ENCODE results near the gene PHRF1. TPM values are rescaled to one million over a fixed set of nuclear protein-coding genes. Genes with fewer than 3 reads are reported as not detected.

Gene PHRF1
- total and polyA plus RNA-seq, 11 donors = 11.6 to 21.3 (median 18.1) TPM

DNA sequence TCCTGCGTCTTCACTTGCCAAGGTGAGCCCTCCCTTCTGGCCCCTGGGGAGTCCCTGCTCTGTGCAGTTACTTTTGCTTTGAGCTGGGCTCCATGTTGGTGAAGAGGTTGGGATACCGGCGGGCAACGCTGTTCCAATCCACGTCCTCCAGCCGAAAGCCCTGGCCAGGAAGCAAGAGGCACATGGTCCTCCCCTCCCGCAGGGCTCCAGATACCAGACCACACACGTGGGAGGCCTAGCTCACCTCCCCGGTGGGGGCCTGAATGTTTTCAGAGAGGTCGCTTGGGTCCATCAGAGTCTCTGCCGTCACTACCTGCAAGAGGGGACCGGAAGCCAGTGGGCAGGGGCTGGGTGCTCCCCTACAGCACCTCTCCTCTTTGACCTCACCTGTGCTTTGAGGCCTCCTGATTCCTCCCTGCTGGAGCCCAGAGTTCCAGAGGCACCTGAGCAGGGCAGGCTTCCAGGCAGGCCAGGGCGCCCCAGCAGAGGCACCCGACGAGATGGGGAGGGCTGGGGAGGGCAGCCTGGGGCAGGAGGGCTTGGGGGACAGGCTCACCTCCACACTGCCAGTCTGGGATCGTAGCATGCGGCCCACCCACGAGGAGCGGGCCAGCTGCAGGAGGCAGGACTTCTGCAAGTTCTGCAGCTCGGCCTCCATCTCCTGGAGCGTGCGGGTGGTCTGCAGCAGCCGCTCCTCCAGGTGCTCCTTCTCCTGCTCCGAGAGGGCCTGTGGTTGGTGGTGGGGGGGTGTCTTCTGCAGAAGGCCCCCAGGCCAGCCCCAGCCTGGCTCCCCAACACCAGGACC lies 18.7 kb upstream of the PHRF1 start:
- Histone ChIP-seq H3K27me3 (peaks cover 27 to 70% (median 58%) of the 10 kb centered on the region in 9 donors), H3K4me3 (no peak overlapping the region), H3K4me1 (peaks cover 0 to 39% (median 22%) of the 10 kb centered on the region in 12 donors), H3K27ac (no peak overlapping the region), H3K9me3 (no peaks in the 10 kb centered on the region), H3K36me3 (no peaks in the 10 kb centered on the region)
- ATAC-seq (no peak), DNase-seq (peak in 1 of 5 donors; percentile 26)
- TF ChIP-seq, protein P1, sequence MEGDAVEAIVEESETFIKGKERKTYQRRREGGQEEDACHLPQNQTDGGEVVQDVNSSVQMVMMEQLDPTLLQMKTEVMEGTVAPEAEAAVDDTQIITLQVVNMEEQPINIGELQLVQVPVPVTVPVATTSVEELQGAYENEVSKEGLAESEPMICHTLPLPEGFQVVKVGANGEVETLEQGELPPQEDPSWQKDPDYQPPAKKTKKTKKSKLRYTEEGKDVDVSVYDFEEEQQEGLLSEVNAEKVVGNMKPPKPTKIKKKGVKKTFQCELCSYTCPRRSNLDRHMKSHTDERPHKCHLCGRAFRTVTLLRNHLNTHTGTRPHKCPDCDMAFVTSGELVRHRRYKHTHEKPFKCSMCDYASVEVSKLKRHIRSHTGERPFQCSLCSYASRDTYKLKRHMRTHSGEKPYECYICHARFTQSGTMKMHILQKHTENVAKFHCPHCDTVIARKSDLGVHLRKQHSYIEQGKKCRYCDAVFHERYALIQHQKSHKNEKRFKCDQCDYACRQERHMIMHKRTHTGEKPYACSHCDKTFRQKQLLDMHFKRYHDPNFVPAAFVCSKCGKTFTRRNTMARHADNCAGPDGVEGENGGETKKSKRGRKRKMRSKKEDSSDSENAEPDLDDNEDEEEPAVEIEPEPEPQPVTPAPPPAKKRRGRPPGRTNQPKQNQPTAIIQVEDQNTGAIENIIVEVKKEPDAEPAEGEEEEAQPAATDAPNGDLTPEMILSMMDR (IDR thresholded peaks at IDR 0.05) = no peak
- TF ChIP-seq POLR2A (IDR thresholded peaks at IDR 0.05) = no peak
- WGBS, 4 donors = 78 to 91% (median 85%) methylated on average over 13 to 24 of the region's 24 CpGs
- intact Hi-C loops (cut with DNase I) = loop anchor here in 7 of 10 donors (2.0 to 5.0 kb wide), 4 partner anchors 70 to 170 kb away; partner anchors contain the start of gene SCT (in 1 of the 7)

DNA sequence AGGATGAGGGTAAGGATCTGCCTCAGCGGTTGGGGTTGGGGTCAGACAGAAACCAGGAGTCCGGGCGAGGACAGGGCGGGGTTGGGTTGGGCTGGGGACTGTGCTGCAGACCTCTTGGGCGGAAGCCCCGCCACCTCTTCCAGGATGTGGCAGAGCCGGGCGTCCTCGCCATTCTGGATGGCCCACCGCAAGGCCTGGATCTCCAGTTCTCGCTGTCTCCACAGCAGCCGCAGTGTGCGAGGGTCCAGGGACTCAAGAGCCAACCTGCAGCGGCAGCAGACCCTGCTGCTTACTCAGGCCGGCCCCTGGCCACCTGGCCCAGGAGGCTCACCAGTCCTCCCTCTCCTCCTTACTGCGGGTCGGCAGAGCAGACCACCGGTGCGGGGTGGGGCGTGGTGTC lies 17.8 kb upstream of the PHRF1 start:
- peak in 1 of 5 donors; percentile 22 for DNase-seq
- peaks cover 27 to 60% (median 49%) of the 10 kb centered on the region in 9 donors for H3K27me3 ChIP-seq
- H3K36me3 ChIP-seq = no peaks in the 10 kb centered on the region
- TF ChIP-seq POLR2A (IDR thresholded peaks at IDR 0.05) = no peak
- TF ChIP-seq, protein P1 (IDR thresholded peaks at IDR 0.05) = no peak
- H3K4me3 ChIP-seq = no peak overlapping the region
- ATAC-seq = no peak
- WGBS, 4 donors = 89 to 94% (median 90%) methylated on average over 12 to 20 of the region's 20 CpGs
- peaks cover 0 to 39% (median 22%) of the 10 kb centered on the region in 12 donors for H3K4me1 ChIP-seq
- intact Hi-C loops (cut with DNase I) = loop anchor here in 7 of 10 donors (2.0 to 5.0 kb wide), 4 partner anchors 69 to 169 kb away; partner anchors contain the start of gene SCT (in 1 of the 7)
- H3K9me3 ChIP-seq = no peaks in the 10 kb centered on the region
- H3K27ac ChIP-seq = no peak overlapping the region

DNA sequence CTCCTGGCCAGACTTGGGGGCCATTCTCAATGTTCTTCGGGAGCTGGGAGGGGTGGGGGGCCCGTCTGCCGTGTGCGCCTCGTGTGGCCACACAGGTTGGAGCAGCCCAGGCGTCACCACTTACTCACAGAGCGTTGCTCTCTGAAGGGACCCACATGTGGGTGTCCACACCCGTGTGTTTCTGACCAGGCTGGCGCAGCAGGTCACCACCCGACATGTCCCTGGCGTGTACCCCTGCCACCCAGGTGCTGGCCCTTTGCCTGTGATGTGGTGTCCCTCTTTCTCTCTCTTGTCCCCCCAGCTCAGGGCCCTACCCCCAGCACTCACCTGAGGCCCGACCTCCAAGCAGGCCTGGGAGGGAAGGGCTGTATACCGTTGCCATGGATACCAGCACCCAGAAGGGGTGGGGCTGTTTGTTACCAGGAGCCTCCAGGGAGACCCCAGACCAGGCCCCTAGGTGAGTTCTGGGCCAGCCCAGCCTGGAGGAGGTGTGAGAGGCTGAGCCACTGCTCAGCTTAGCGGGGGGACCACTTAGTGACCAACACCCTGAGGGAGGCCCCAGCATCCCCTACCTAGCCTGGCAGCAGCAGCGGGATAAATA lies 17.1 kb upstream of the PHRF1 start:
- TF ChIP-seq, protein P1 (IDR thresholded peaks at IDR 0.05) = no peak
- TF ChIP-seq POLR2A (IDR thresholded peaks at IDR 0.05) = no peak
- H3K4me3 ChIP-seq = no peak overlapping the region
- no peak for ATAC-seq
- DNase-seq = peak in 1 of 5 donors; percentile 27
- 80 to 87% (median 84%) methylated on average over 10 to 15 of the region's 15 CpGs for WGBS, 4 donors
- H3K36me3 ChIP-seq = no peaks in the 10 kb centered on the region
- no peak overlapping the region for H3K27ac ChIP-seq
- H3K4me1 ChIP-seq = peaks cover 0 to 39% (median 22%) of the 10 kb centered on the region in 12 donors
- peaks cover 25 to 54% (median 43%) of the 10 kb centered on the region in 9 donors for H3K27me3 ChIP-seq
- H3K9me3 ChIP-seq = no peaks in the 10 kb centered on the region
- intact Hi-C loops (cut with DNase I) = loop anchor here in 7 of 10 donors (2.0 to 5.0 kb wide), 4 partner anchors 68 to 168 kb away; partner anchors contain the start of gene SCT (in 1 of the 7)

Measured in heart left ventricle (tissue), 16 donors.